Activated T-cell treated with anti-CD3 and anti-CD28 coated beads for 24 hours (primary cell): Measurements from ENCODE around the gene SLC16A2.
A peak's percentile ranks its signal among the peaks of the same experiment; 100 is the strongest.
"Not testable (repeated sequence)": the region's sequence is repeated elsewhere in the genome, so short reads cannot be mapped to it uniquely, and the experiment has no call there.

Source experiments
- DNase-seq: peaks from one replicate; pipeline ENCODE4 v3.0.0-alpha.2; 2020; ENCODE audit warnings: low read depth

SLC16A2 gene

GRCh38 chrX:74507191-74507590 lies 85.9 kb downstream of the SLC16A2 start:
- DNase-seq, result no peak

- no peak for DNase-seq
Observed at GRCh38 chrX:74509989-74510388, 88.7 kb downstream of the SLC16A2 start.

- no peak for DNase-seq
Observed at GRCh38 chrX:74510401-74510800, 89.1 kb downstream of the SLC16A2 start.

GRCh38 chrX:74511704-74512103 lies 90.4 kb downstream of the SLC16A2 start:
- no peak for DNase-seq

GRCh38 chrX:74514384-74514783 lies 93.1 kb downstream of the SLC16A2 start:
- DNase-seq, result no peak

- DNase-seq, result no peak
Observed at GRCh38 chrX:74515356-74515755, 94.1 kb downstream of the SLC16A2 start.

- not testable (repeated sequence) for DNase-seq
Observed at GRCh38 chrX:74516013-74516412, 94.7 kb downstream of the SLC16A2 start.

- DNase-seq, result no peak
Observed at GRCh38 chrX:74519870-74520269, 98.6 kb downstream of the SLC16A2 start.

- DNase-seq, result no peak
Observed at GRCh38 chrX:74520291-74520690, 99.0 kb downstream of the SLC16A2 start.

GRCh38 chrX:74520896-74521295 lies 99.6 kb downstream of the SLC16A2 start:
- DNase-seq, result no peak

- DNase-seq, result no peak
Observed at GRCh38 chrX:74521961-74522751, 100.9 kb downstream of the SLC16A2 start.

- no peak for DNase-seq
Observed at GRCh38 chrX:74523224-74523623, 101.9 kb downstream of the SLC16A2 start.

- no peak for DNase-seq
Observed at GRCh38 chrX:74523870-74524735, 102.8 kb downstream of the SLC16A2 start.

GRCh38 chrX:74525116-74525515 lies 103.8 kb downstream of the SLC16A2 start:
- no peak for DNase-seq

- DNase-seq, result no peak
Observed at GRCh38 chrX:74526764-74527163, 105.5 kb downstream of the SLC16A2 start.

- no peak for DNase-seq
Observed at GRCh38 chrX:74527350-74527749, 106.1 kb downstream of the SLC16A2 start.

- DNase-seq, result no peak
Observed at GRCh38 chrX:74529311-74529710, 108.0 kb downstream of the SLC16A2 start.

GRCh38 chrX:74531081-74531480 lies 109.8 kb downstream of the SLC16A2 start:
- DNase-seq, result no peak

GRCh38 chrX:74534569-74535038 lies 113.3 kb downstream of the SLC16A2 start:
- DNase-seq, result no peak

GRCh38 chrX:74535086-74535407 lies 113.8 kb downstream of the SLC16A2 start:
- no peak for DNase-seq

- peak; percentile 12 for DNase-seq
Observed at GRCh38 chrX:74535408-74536151, 114.3 kb downstream of the SLC16A2 start.

- no peak for DNase-seq
Observed at GRCh38 chrX:74536152-74536831, 115.0 kb downstream of the SLC16A2 start.
